HG03575 (cell line): Measurements from ENCODE around the gene MYO18B.

Experiments
- ATAC-seq: cut with Tn5 transposase; IDR thresholded peaks from one replicate; pipeline ENCODE4 v1.9.1; 2021; ENCODE audit not compliant: unreplicated experiment, insufficient number of reproducible peaks, low FRiP score; ENCODE audit errors: extremely low read depth

MYO18B gene

GRCh38 chr22:25709758-25710157, 32.2 kb upstream of the MYO18B start:
- no peak for ATAC-seq

GRCh38 chr22:25710501-25710900, 31.5 kb upstream of the MYO18B start:
- no peak for ATAC-seq

- no peak for ATAC-seq
Observed at GRCh38 chr22:25711491-25711890, 30.5 kb upstream of the MYO18B start.

- no peak for ATAC-seq
Observed at GRCh38 chr22:25712661-25713400, 29.2 kb upstream of the MYO18B start.

- ATAC-seq: no peak
Observed at GRCh38 chr22:25714070-25714469, 27.9 kb upstream of the MYO18B start.

- ATAC-seq: no peak
Observed at GRCh38 chr22:25714739-25715138, 27.2 kb upstream of the MYO18B start.

- ATAC-seq: no peak
Observed at GRCh38 chr22:25716637-25717036, 25.4 kb upstream of the MYO18B start.

- no peak for ATAC-seq
Observed at GRCh38 chr22:25718135-25718840, 23.7 kb upstream of the MYO18B start.

GRCh38 chr22:25722223-25722622, 19.8 kb upstream of the MYO18B start:
- ATAC-seq: no peak

GRCh38 chr22:25722626-25723025, 19.4 kb upstream of the MYO18B start:
- no peak for ATAC-seq

GRCh38 chr22:25726241-25726640, 15.7 kb upstream of the MYO18B start:
- ATAC-seq: no peak

GRCh38 chr22:25728071-25728470, 13.9 kb upstream of the MYO18B start:
- no peak for ATAC-seq

- ATAC-seq: no peak
Observed at GRCh38 chr22:25729016-25729995, 12.7 kb upstream of the MYO18B start.

GRCh38 chr22:25735650-25736049, 6.3 kb upstream of the MYO18B start:
- ATAC-seq: no peak

GRCh38 chr22:25736378-25737011, 5.5 kb upstream of the MYO18B start:
- no peak for ATAC-seq

GRCh38 chr22:25739659-25740344, 2.2 kb upstream of the MYO18B start:
- ATAC-seq: no peak

GRCh38 chr22:25742918-25743708, 1.1 kb downstream of the MYO18B start:
- ATAC-seq: no peak

- ATAC-seq: no peak
Observed at GRCh38 chr22:25744694-25745093, 2.7 kb downstream of the MYO18B start.
